H1 (cell line): ENCODE measurements around the gene SF3A2. TPM values are rescaled to one million over a fixed set of nuclear protein-coding genes. Genes with fewer than 3 reads are reported as not detected.

Experiments used
- CTCF ChIA-PET: fragments of 300-600 bp; sonication (Branson Sonifier 250); formaldehyde crosslinking; loops from one replicate; lab custom pipeline; 2021; ENCODE audit not compliant: partially characterized antibody; lab: Charles Lee
- POLR2A ChIA-PET: fragments of 300-600 bp; sonication (Branson Sonifier 250); formaldehyde crosslinking; loops from one replicate; lab custom pipeline; 2021; ENCODE audit warnings: inconsistent platforms; ENCODE audit not compliant: partially characterized antibody; lab: Charles Lee
- DNase-seq, 2 experiments: peaks; one replicate each; pipeline versions ENCODE4 v3.0.0 to v3.0.0-alpha.2; 2010 to 2022; ENCODE audit warnings: low spot score in 2 of 2, low read depth in 1 of 2, mixed read lengths in 1 of 2
- FAIRE-seq: peaks from 2 replicates; lab custom pipeline; 2011; peaks lifted over from hg19 to GRCh38; lab: Jason Lieb, UNC
- H2AFZ ChIP-seq: 2 replicates; pipeline ENCODE4 v1.8.1; 2012; ENCODE audit warnings: low read length, inconsistent platforms
- H2AK5ac ChIP-seq: 2 replicates; pipeline ENCODE4 v1.6.1; 2013; ENCODE audit warnings: low read depth, low read length
- H2BK120ac ChIP-seq: replicated peaks from 2 replicates; pipeline ENCODE3; 2013; ENCODE audit warnings: low read depth, low read length, inconsistent platforms
- H2BK12ac ChIP-seq: 2 replicates; pipeline ENCODE4 v1.6.1; 2013; ENCODE audit warnings: low read depth, low read length
- H2BK15ac ChIP-seq: 2 replicates; pipeline ENCODE4 v1.6.1; 2013; ENCODE audit warnings: low read length
- H2BK20ac ChIP-seq: 2 replicates; pipeline ENCODE4 v1.6.1; 2013; ENCODE audit warnings: low read length
- H2BK5ac ChIP-seq: 2 replicates; pipeline ENCODE4 v1.6.1; 2013; ENCODE audit warnings: low read depth, low read length
- H3K14ac ChIP-seq: 2 replicates; pipeline ENCODE4 v1.6.1; 2013; ENCODE audit warnings: inconsistent platforms; ENCODE audit not compliant: insufficient read length
- H3K18ac ChIP-seq: 2 replicates; pipeline ENCODE4 v1.6.1; 2013; ENCODE audit warnings: low read length; ENCODE audit errors: extremely low read depth
- H3K23ac ChIP-seq: 2 replicates; pipeline ENCODE4 v1.6.1; 2013; ENCODE audit warnings: inconsistent platforms; ENCODE audit not compliant: insufficient read length
- H3K23me2 ChIP-seq: 2 replicates; pipeline ENCODE4 v1.6.1; 2013; ENCODE audit warnings: low read depth, low read length
- H3K27ac ChIP-seq: 2 replicates; pipeline ENCODE4 v1.6.1; 2011; ENCODE audit warnings: low read depth, low read length, inconsistent platforms
- H3K27me3 ChIP-seq, 4 experiments: replicated peaks in 1 of 4; 1 replicate in 1 of 4; 2 replicates in 3 of 4; pipeline versions ENCODE4 v1.6.1 to v1.8.1; 2011 to 2013; ENCODE audit warnings: low read length in 3 of 4, mild to moderate bottlenecking in 3 of 4, inconsistent platforms in 2 of 4, mixed read lengths in 2 of 4, moderate library complexity in 1 of 4; ENCODE audit not compliant: control insufficient read depth in 3 of 4, insufficient read depth in 3 of 4; ENCODE audit errors: extremely low read depth in 1 of 4
- H3K36me3 ChIP-seq, 4 experiments: 2 replicates each; pipeline versions ENCODE4 v1.6.1 to v1.8.1; 2011 to 2013; ENCODE audit warnings: mild to moderate bottlenecking in 4 of 4, low read length in 3 of 4, moderate library complexity in 2 of 4, control low read depth in 1 of 4, inconsistent platforms in 1 of 4; ENCODE audit not compliant: insufficient read depth in 4 of 4, control insufficient read depth in 2 of 4
- H3K4ac ChIP-seq: replicated peaks from 2 replicates; pipeline ENCODE3; 2013; ENCODE audit warnings: low read length, low read depth, mixed read lengths, inconsistent platforms; ENCODE audit not compliant: insufficient read length
- H3K4me1 ChIP-seq, 4 experiments: replicated peaks in 1 of 4; 1 replicate in 1 of 4; 2 replicates in 3 of 4; pipeline versions ENCODE4 v1.6.1 to v1.8.1; 2011 to 2013; ENCODE audit warnings: low read length in 3 of 4, inconsistent platforms in 2 of 4, mixed read lengths in 1 of 4; ENCODE audit not compliant: insufficient read depth in 4 of 4, control insufficient read depth in 3 of 4
- H3K4me2 ChIP-seq, 2 experiments: 2 replicates each; pipeline versions ENCODE4 v1.6.1 to v1.8.1; 2011 to 2013; ENCODE audit warnings: low read depth in 2 of 2, low read length in 2 of 2, control low read depth in 1 of 2, inconsistent platforms in 1 of 2, mild to moderate bottlenecking in 1 of 2; ENCODE audit not compliant: insufficient read depth in 1 of 2
- H3K4me3 ChIP-seq, 4 experiments: fragments of 200-600, 300-600 bp in 1 of 4; sonication (generic), shearing (Covaris generic), sonication (Bioruptor Twin) in 1 of 4; 2 replicates each; pipeline versions ENCODE4 v1.5.1 to v1.8.1; 2011 to 2016; ENCODE audit warnings: low read length in 4 of 4, low read depth in 3 of 4, control low read depth in 2 of 4, inconsistent platforms in 2 of 4, mild to moderate bottlenecking in 2 of 4, mixed read lengths in 1 of 4, moderate library complexity in 1 of 4; ENCODE audit not compliant: insufficient read depth in 2 of 4; ENCODE audit errors: extremely low read depth in 1 of 4
- H3K56ac ChIP-seq: replicated peaks from 2 replicates; pipeline ENCODE3; 2013; ENCODE audit warnings: low read depth, mild to moderate bottlenecking, mixed read lengths, low read length, inconsistent platforms; ENCODE audit not compliant: insufficient read length
- H3K79me1 ChIP-seq: 2 replicates; pipeline ENCODE4 v1.6.1; 2013; ENCODE audit warnings: low read depth, low read length, control low read depth
- H3K79me2 ChIP-seq, 2 experiments: 2 replicates each; pipeline versions ENCODE4 v1.6.1 to v1.8.1; 2012 to 2013; ENCODE audit warnings: low read length in 2 of 2, mild to moderate bottlenecking in 2 of 2, inconsistent platforms in 1 of 2; ENCODE audit not compliant: insufficient read depth in 2 of 2, control insufficient read depth in 1 of 2
- H3K9ac ChIP-seq, 4 experiments: replicated peaks in 1 of 4; 1 replicate in 1 of 4; 2 replicates in 3 of 4; pipeline versions ENCODE4 v1.6.1 to v1.8.1; 2011 to 2013; ENCODE audit warnings: low read depth in 3 of 4, low read length in 3 of 4, control low read depth in 2 of 4, mild to moderate bottlenecking in 2 of 4, moderate library complexity in 2 of 4, inconsistent platforms in 1 of 4; ENCODE audit errors: extremely low read depth in 1 of 4
- H3K9me3 ChIP-seq, 2 experiments: 2 replicates each; pipeline versions ENCODE4 v1.6.1 to v1.8.1; 2012 to 2013; ENCODE audit warnings: mild to moderate bottlenecking in 2 of 2, moderate library complexity in 2 of 2, control low read depth in 1 of 2, inconsistent platforms in 1 of 2, low read depth in 1 of 2, low read length in 1 of 2, mixed read lengths in 1 of 2; ENCODE audit not compliant: insufficient read depth in 2 of 2
- H4K20me1 ChIP-seq, 2 experiments: replicated peaks in 1 of 2; 2 replicates each; pipeline versions ENCODE3 to v1.8.1; 2011 to 2013; ENCODE audit warnings: inconsistent platforms in 2 of 2, low read length in 2 of 2, mild to moderate bottlenecking in 1 of 2; ENCODE audit not compliant: insufficient read depth in 2 of 2, control insufficient read depth in 1 of 2
- H4K5ac ChIP-seq: 2 replicates; pipeline ENCODE4 v1.6.1; 2013; ENCODE audit warnings: low read length, low read depth, mixed read lengths, inconsistent platforms; ENCODE audit not compliant: insufficient read length
- H4K8ac ChIP-seq: 2 replicates; pipeline ENCODE4 v1.8.0; 2013; ENCODE audit warnings: mild to moderate bottlenecking, moderate library complexity, low read length, inconsistent platforms; ENCODE audit not compliant: insufficient read depth; ENCODE audit errors: extremely low read depth
- H4K91ac ChIP-seq: replicated peaks from 2 replicates; pipeline ENCODE3; 2013; ENCODE audit warnings: low read length, mixed read lengths, inconsistent platforms; ENCODE audit not compliant: insufficient read length
- SIRT6 ChIP-seq: IDR thresholded peaks from one replicate; pipeline ENCODE4 v1.7.1; 2012; ENCODE audit warnings: low read length, inconsistent platforms
- WGBS, 2 experiments: shearing (Covaris generic) in 1 of 2; methylation state at CpG; one replicate each; pipeline versions ENCODE4 v1.1.6 to v1.1.7; 2013 to 2015; ENCODE audit warnings: low lambda C conversion rate in 2 of 2, mixed read lengths in 2 of 2, inconsistent platforms in 1 of 2, low coverage in 1 of 2, missing lambda C conversion rate in 1 of 2; ENCODE audit not compliant: insufficient replicate concordance in 2 of 2, insufficient coverage in 1 of 2, insufficient read length in 1 of 2; ENCODE audit errors: extremely low coverage in 1 of 2, missing lambda C conversion rate in 1 of 2; 5-methylcytosine and 5-hydroxymethylcytosine counted together
- polyA plus RNA-seq, 7 experiments: library from polyadenylated mRNA; depleted of rRNA in 3 of 7; stranded (reverse) in 5 of 7; unstranded in 2 of 7; fragments of >200 nt in 5 of 7; fragments of 200-250 nt in 2 of 7; gene quantifications; 1 replicate in 5 of 7; 2 replicates in 1 of 7; 4 replicates in 1 of 7; pipeline versions ENCODE4 v1.2.1 to v1.2.3, GENCODE V29; 2011 to 2013; ENCODE audit warnings: missing spikeins in 2 of 7, mixed read lengths in 2 of 7
- total RNA-seq: library from RNA; stranded (reverse); fragmentation: NEBNext Ultra II Directional; extraction: Animal tissue kit (Norgen Biotek cat#: 25700); gene quantifications from 2 replicates; pipeline ENCODE4 v1.2.1, GENCODE V29; 2021

SF3A2 gene
- total and polyA plus RNA-seq, 2 of the 8 experiments (the other 6 are each of a cell fraction or from before 2014, with no cell fraction given) = 15.3 to 146 TPM

- Histone ChIP-seq H2BK20ac (no peak overlapping the region), H3K4ac (no peak overlapping the region), H3K18ac (peak overlapping the region; percentile 1; the same call in 1 of the 2 replicates), H4K5ac (no peak overlapping the region), H3K9me3 (no peaks in the 10 kb centered on the region), H3K79me1 (no peaks in the 10 kb centered on the region), H2BK12ac (0 out of 2 replicates have a peak overlapping the region, but pooled peaks have one; percentile 1), H3K23ac (no peak overlapping the region), H2BK120ac (no peak overlapping the region), H2BK15ac (no peak overlapping the region), H3K14ac (no peak overlapping the region), H2AFZ (no peak overlapping the region), H4K91ac (no peak overlapping the region), H4K8ac (peak overlapping the region; percentile 51; the same call in 1 of the 2 replicates), H3K56ac (no peak overlapping the region), H3K27ac (no peak overlapping the region), H2BK5ac (no peak overlapping the region), H3K9ac (no peak overlapping the region), H3K4me2 (peak overlapping the region; percentile 58 to 97), H4K20me1 (peaks cover 0 to 11% of the 10 kb centered on the region in 2 experiments), H3K79me2 (no peaks in the 10 kb centered on the region), H3K4me3 (peak overlapping the region in 3 of 4 experiments; percentile 21 to 56 (median 36); a peak in 7 of 8 replicates), H3K36me3 (peaks cover 0 to 6% (median 0%) of the 10 kb centered on the region in 4 experiments; a peak in 1 of 8 replicates), H2AK5ac (no peak overlapping the region), H3K23me2 (peaks cover 10% of the 10 kb centered on the region; the same call in 1 of the 2 replicates), H3K27me3 (peaks cover 40 to 67% (median 59%) of the 10 kb centered on the region in 4 experiments), H3K4me1 (peaks cover 0 to 24% (median 9%) of the 10 kb centered on the region in 4 experiments; a peak in 5 of 7 replicates)
- DNase-seq (peak in 1 of 2 experiments; percentile 85), FAIRE-seq (no peak)
- CTCF ChIA-PET = interaction anchor here (0.5 to 2.3 kb wide), 15 partner anchors 12 to 444 kb away, joined by 3 to 20 read pairs (median 3); no protein-coding TSS in a partner anchor
- WGBS, 2 experiments = 4% methylated on average over 51 of the region's 67 CpGs; no CpG with 5 or more reads in 1 of the 2 experiments
- POLR2A ChIA-PET = interaction anchor here (0.5 to 2.1 kb wide), 15 partner anchors 8 to 296 kb away, joined by 3 to 17 read pairs (median 3); partner anchors contain the start of gene AMH
- no peak for TF ChIP-seq SIRT6
Observed at GRCh38 chr19:2291185-2291751, 54.6 kb downstream of the SF3A2 start.
